ENCODE measurements around the gene TENM3. TPM values are rescaled to one million over a fixed set of nuclear protein-coding genes. Genes with fewer than 3 reads are reported as not detected.
A peak's percentile ranks its signal among the peaks of the same experiment; 100 is the strongest.

The TENM3 gene
- polyA plus RNA-seq, 1 experiment: 9.2 TPM

GRCh38 chr4:182715548-182715947 is 472.3 kb downstream of the TENM3 start:
- Histone ChIP-seq H3K27me3 (ENCODE audit: control insufficient read depth, insufficient read depth, low read length) (no peaks in the 10 kb centered on the region), H3K36me3 (ENCODE audit: control insufficient read depth, insufficient read depth, low read length) (no peaks in the 10 kb centered on the region), H3K4me3 (ENCODE audit: low read depth, low read length) (no peak overlapping the region)
- CTCF ChIA-PET: no interaction called here
- no peak for DNase-seq (ENCODE audit: low read depth)
- POLR2A ChIA-PET: no interaction called here
- no peak for TF ChIP-seq CTCF (IDR thresholded peaks at IDR 0.05; ENCODE audit: insufficient read depth, low read depth, low read length)

DNA sequence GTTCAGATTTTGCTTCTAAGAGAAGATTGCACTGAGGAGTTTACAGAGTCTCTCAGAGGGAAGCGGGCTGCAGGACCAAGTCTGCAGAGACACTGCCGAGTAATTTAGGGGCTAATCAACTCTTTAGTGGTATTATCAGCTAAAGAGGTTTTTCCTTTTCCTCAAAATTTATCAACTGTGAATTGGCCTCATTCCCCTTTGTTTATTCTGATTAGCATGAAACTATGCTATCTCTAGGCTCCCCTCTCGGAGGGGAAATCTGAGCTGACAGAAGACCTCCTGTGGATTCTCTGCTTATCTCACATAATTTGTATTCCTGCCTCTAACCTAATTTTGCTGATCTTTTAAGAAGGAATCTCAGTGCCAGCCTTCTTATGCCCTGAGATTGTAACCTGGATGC is 473.0 kb downstream of the TENM3 start:
- POLR2A ChIA-PET: interaction anchor here (0.5 kb wide), 1 partner anchor 10 kb away, joined by 8 read pairs; no protein-coding TSS in a partner anchor
- Histone ChIP-seq H3K4me3 (ENCODE audit: low read depth, low read length) (no peak overlapping the region), H3K36me3 (ENCODE audit: control insufficient read depth, insufficient read depth, low read length) (no peaks in the 10 kb centered on the region), H3K27me3 (ENCODE audit: control insufficient read depth, insufficient read depth, low read length) (no peaks in the 10 kb centered on the region)
- no peak for TF ChIP-seq CTCF (IDR thresholded peaks at IDR 0.05; ENCODE audit: insufficient read depth, low read depth, low read length)
- CTCF ChIA-PET: no interaction called here
- no peak for DNase-seq (ENCODE audit: low read depth)

- TF ChIP-seq CTCF (IDR thresholded peaks at IDR 0.05; ENCODE audit: insufficient read depth, low read depth, low read length): no peak
- no peaks in the 10 kb centered on the region for H3K27me3 ChIP-seq (ENCODE audit: control insufficient read depth, insufficient read depth, low read length)
- H3K36me3 ChIP-seq (ENCODE audit: control insufficient read depth, insufficient read depth, low read length): no peaks in the 10 kb centered on the region
- ChIA-PET POLR2A (no interaction called here), CTCF (interaction anchor here (0.9 to 1.6 kb wide), 3 partner anchors 9 to 20 kb away, joined by 3 to 5 read pairs (median 4); no protein-coding TSS in a partner anchor)
- no peak for DNase-seq (ENCODE audit: low read depth)
- H3K4me3 ChIP-seq (ENCODE audit: low read depth, low read length): no peak overlapping the region
These were observed 474.8 kb downstream of the TENM3 start for GRCh38 chr4:182717788-182718583.

DNA sequence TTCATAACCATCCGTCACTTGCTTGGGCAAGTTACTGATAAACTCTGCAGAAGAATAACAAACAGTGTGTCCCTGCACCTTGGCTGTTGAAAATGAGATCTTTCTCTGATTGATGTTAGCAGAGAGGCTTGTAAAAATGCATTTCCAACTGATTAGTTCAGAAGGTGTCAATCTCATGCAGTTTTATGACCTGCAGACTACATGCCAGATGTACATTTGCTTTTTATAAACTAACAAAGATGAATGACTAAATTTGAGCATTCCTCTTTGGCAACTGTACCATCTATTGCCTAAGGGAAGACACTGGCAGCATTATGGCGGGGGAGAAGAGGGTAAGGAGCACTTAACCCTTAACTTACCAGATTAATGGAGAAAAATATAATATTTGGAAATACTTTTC is 481.2 kb downstream of the TENM3 start:
- CTCF ChIA-PET: no interaction called here
- Histone ChIP-seq H3K36me3 (ENCODE audit: control insufficient read depth, insufficient read depth, low read length) (no peaks in the 10 kb centered on the region), H3K27me3 (ENCODE audit: control insufficient read depth, insufficient read depth, low read length) (no peaks in the 10 kb centered on the region), H3K4me3 (ENCODE audit: low read depth, low read length) (no peak overlapping the region)
- POLR2A ChIA-PET: no interaction called here
- peak; percentile 17 for DNase-seq (ENCODE audit: low read depth)
- no peak for TF ChIP-seq CTCF (IDR thresholded peaks at IDR 0.05; ENCODE audit: insufficient read depth, low read depth, low read length)

GRCh38 chr4:182729516-182729915 is 486.3 kb downstream of the TENM3 start:
- Histone ChIP-seq H3K27me3 (ENCODE audit: control insufficient read depth, insufficient read depth, low read length) (no peaks in the 10 kb centered on the region), H3K36me3 (ENCODE audit: control insufficient read depth, insufficient read depth, low read length) (no peaks in the 10 kb centered on the region), H3K4me3 (ENCODE audit: low read depth, low read length) (no peak overlapping the region)
- ChIA-PET POLR2A (no interaction called here), CTCF (no interaction called here)
- no peak for DNase-seq (ENCODE audit: low read depth)
- TF ChIP-seq CTCF (IDR thresholded peaks at IDR 0.05; ENCODE audit: insufficient read depth, low read depth, low read length): no peak

Measured in BJ (cell line).